ENCODE results near the gene NAALADL2. TPM values are rescaled to one million over a fixed set of nuclear protein-coding genes. Genes with fewer than 3 reads are reported as not detected.

The NAALADL2 gene
- total and polyA plus RNA-seq, 2 donors (not counting 3 experiments of a cell fraction or from before 2014, with no cell fraction given) = 1.1 to 4.0 TPM

- Histone ChIP-seq H3K79me2 (ENCODE audit: control insufficient read depth, insufficient read depth, low read length) (no peaks in the 10 kb centered on the region), H3K9me1 (replicated peaks; ENCODE audit: control insufficient read depth, extremely low read depth, insufficient read depth, low read length) (no peaks in the 10 kb centered on the region), H4K20me1 (replicated peaks; ENCODE audit: control insufficient read depth, extremely low read depth, insufficient read depth, low read length) (no peaks in the 10 kb centered on the region), H3K4me2 (ENCODE audit: insufficient read depth, low read length) (no peak overlapping the region), H3K27me3 (ENCODE audit: control insufficient read depth in 2 of 2, insufficient read depth in 2 of 2, low read length in 2 of 2) (no peaks in the 10 kb centered on the region), H3K4me3 (replicated peaks in 1 of 3; ENCODE audit: insufficient read depth in 1 of 3, low read depth in 1 of 3, low read length in 3 of 3) (no peak overlapping the region), H2AFZ (ENCODE audit: low read depth, low read length) (no peak overlapping the region), H3K27ac (ENCODE audit: insufficient read depth, low read depth, low read length) (no peak overlapping the region), H3K9me3 (replicated peaks; ENCODE audit: control insufficient read depth, insufficient read depth, low read length) (no peaks in the 10 kb centered on the region), H3K9ac (replicated peaks; ENCODE audit: extremely low read depth, insufficient read depth, low read length) (no peak overlapping the region), H3K4me1 (ENCODE audit: control insufficient read depth, extremely low read depth, insufficient read depth, low read length) (peaks cover 9% of the 10 kb centered on the region), H3K36me3 (ENCODE audit: control insufficient read depth in 2 of 2, extremely low read depth in 1 of 2, insufficient read depth in 2 of 2, low read length in 2 of 2) (no peaks in the 10 kb centered on the region)
- DNase-seq (ENCODE audit: low read depth, low spot score) (no peak), FAIRE-seq (no peak)
- intact Hi-C loops (cut with micrococcal nuclease) (no loop called here), dilution Hi-C loops (cut with MboI; ENCODE audit: extremely low pct_ligation_motif_present, low sequenced_read_pairs) (no loop called here)
- ChIA-PET CTCF (interaction anchor here (1.5 kb wide), 1 partner anchor 8 kb away, joined by 3 read pairs; no protein-coding TSS in a partner anchor), POLR2A (no interaction called here)
- TF ChIP-seq POLR2A (IDR thresholded peaks at IDR 0.05; ENCODE audit: low read depth, low read length) (no peak), JUN (IDR thresholded peaks at IDR 0.05; ENCODE audit: borderline replicate concordance, insufficient read depth, insufficient read length, low read depth) (no peak), FOS (IDR thresholded peaks at IDR 0.05; ENCODE audit: borderline replicate concordance, insufficient read depth, low read length) (no peak)
- BruUV-seq (replicated peaks) = no TSS peak
These were observed 483.1 kb downstream of the NAALADL2 start for GRCh38 chr3:175342196-175342595.

GRCh38 chr3:175343946-175344345 lies 484.8 kb downstream of the NAALADL2 start:
- dilution Hi-C loops (cut with MboI; ENCODE audit: extremely low pct_ligation_motif_present, low sequenced_read_pairs) = no loop called here
- Histone ChIP-seq H3K27me3 (ENCODE audit: control insufficient read depth in 2 of 2, insufficient read depth in 2 of 2, low read length in 2 of 2) (no peaks in the 10 kb centered on the region), H3K9ac (replicated peaks; ENCODE audit: extremely low read depth, insufficient read depth, low read length) (no peak overlapping the region), H4K20me1 (replicated peaks; ENCODE audit: control insufficient read depth, extremely low read depth, insufficient read depth, low read length) (no peaks in the 10 kb centered on the region), H3K9me1 (replicated peaks; ENCODE audit: control insufficient read depth, extremely low read depth, insufficient read depth, low read length) (no peaks in the 10 kb centered on the region), H3K27ac (ENCODE audit: insufficient read depth, low read depth, low read length) (no peak overlapping the region), H3K79me2 (ENCODE audit: control insufficient read depth, insufficient read depth, low read length) (no peaks in the 10 kb centered on the region), H3K4me3 (replicated peaks in 1 of 3; ENCODE audit: insufficient read depth in 1 of 3, low read depth in 1 of 3, low read length in 3 of 3) (no peak overlapping the region), H3K36me3 (ENCODE audit: control insufficient read depth in 2 of 2, extremely low read depth in 1 of 2, insufficient read depth in 2 of 2, low read length in 2 of 2) (no peaks in the 10 kb centered on the region), H3K9me3 (replicated peaks; ENCODE audit: control insufficient read depth, insufficient read depth, low read length) (no peaks in the 10 kb centered on the region), H2AFZ (ENCODE audit: low read depth, low read length) (no peak overlapping the region), H3K4me2 (ENCODE audit: insufficient read depth, low read length) (no peak overlapping the region), H3K4me1 (ENCODE audit: control insufficient read depth, extremely low read depth, insufficient read depth, low read length) (peaks cover 10% of the 10 kb centered on the region)
- no peak for FAIRE-seq
- intact Hi-C loops (cut with micrococcal nuclease) = no loop called here
- no peak for TF ChIP-seq MYC (IDR thresholded peaks at IDR 0.05; ENCODE audit: low read depth, low read length)
- TF ChIP-seq JUN (IDR thresholded peaks at IDR 0.05; ENCODE audit: borderline replicate concordance, insufficient read depth, insufficient read length, low read depth) = no peak
- DNase-seq (ENCODE audit: low read depth, low spot score) = no peak
- ChIA-PET POLR2A (no interaction called here), CTCF (no interaction called here)
- BruUV-seq (replicated peaks) = no TSS peak

Measured in endothelial cell of umbilical vein (primary cell).